GM23248 (cell line): ENCODE measurements around the gene TARDBP.

Source experiments
- EZH2 ChIP-seq: fragments of 200-600 bp; sonication (generic); IDR thresholded peaks from 2 replicates; pipeline ENCODE4 v1.6.1; 2018; ENCODE audit warnings: antibody characterized with exemption, mild to moderate bottlenecking; ENCODE audit not compliant: insufficient read depth, poor library complexity, severe bottlenecking
- EZH2phosphoT487 ChIP-seq: fragments of 200-600 bp; sonication (generic); IDR thresholded peaks from 2 replicates; pipeline ENCODE4 v1.6.1; 2018; ENCODE audit warnings: antibody characterized with exemption, moderate library complexity, mild to moderate bottlenecking, low read depth; ENCODE audit not compliant: insufficient read depth

DNA sequence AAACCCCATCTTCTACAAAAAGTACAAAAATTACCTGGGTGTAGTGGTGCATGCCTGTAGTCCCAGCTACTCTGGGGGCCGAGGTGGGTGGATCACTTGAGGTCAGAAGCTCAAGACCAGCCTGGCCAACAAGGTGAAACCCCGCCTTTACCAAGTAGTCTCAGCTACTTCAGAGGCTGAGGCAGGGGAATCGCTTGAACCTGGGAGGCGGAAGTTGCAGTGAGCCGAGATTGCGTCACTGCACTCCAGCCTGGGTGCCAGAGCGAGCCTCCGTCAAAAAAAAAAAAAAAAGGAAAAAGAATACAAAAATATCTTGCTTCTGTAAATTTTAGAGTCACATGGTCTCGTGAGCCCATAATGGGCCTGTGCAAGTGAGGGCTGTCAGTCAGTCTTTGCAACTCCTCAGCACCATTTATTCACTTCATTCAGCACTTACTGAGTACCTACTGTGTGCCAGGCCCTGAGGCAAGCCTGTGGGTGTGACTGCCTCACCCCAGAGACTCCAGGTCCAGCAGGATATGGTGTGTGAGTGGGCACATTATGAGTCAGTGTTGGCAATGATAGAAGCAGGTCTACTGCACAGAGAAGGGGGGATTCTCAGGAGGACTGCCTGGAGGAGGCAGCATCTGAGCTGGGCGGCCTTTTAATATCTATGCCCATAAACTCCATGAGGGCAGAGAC, 46.8 kb upstream of the TARDBP start:
- TF ChIP-seq EZH2phosphoT487 = no peak
- no peak for TF ChIP-seq EZH2
